Measurements from ENCODE around the gene PTPRB.

PTPRB gene

GRCh38 chr12:70468741-70469140 is 168.5 kb downstream of the PTPRB start:
- H3K27me3 Mint-ChIP-seq (ENCODE audit: low read depth, poor library complexity), result peaks cover 13% of the 10 kb centered on the region
- peaks cover 15% of the 10 kb centered on the region for H3K9me3 Mint-ChIP-seq
- H3K4me1 Mint-ChIP-seq, result no peaks in the 10 kb centered on the region
- TF ChIP-seq CTCF (IDR thresholded peaks at IDR 0.05), result no peak
- DNase-seq, result no peak
- no peaks in the 10 kb centered on the region for H3K36me3 Mint-ChIP-seq (ENCODE audit: low read depth)
- no peak overlapping the region for H3K4me3 Mint-ChIP-seq
- no peak overlapping the region for H3K27ac Mint-ChIP-seq

GRCh38 chr12:70467918-70468733 is 169.1 kb downstream of the PTPRB start:
- Mint-ChIP-seq H3K4me1 (no peaks in the 10 kb centered on the region), H3K4me3 (no peak overlapping the region), H3K27ac (no peak overlapping the region), H3K9me3 (peaks cover 21% of the 10 kb centered on the region), H3K27me3 (ENCODE audit: low read depth, poor library complexity) (peaks cover 13% of the 10 kb centered on the region), H3K36me3 (ENCODE audit: low read depth) (no peaks in the 10 kb centered on the region)
- TF ChIP-seq CTCF (IDR thresholded peaks at IDR 0.05), result no peak
- no peak for DNase-seq

GRCh38 chr12:70467476-70467875 is 169.8 kb downstream of the PTPRB start:
- no peak overlapping the region for H3K4me3 Mint-ChIP-seq
- H3K36me3 Mint-ChIP-seq (ENCODE audit: low read depth), result no peaks in the 10 kb centered on the region
- peaks cover 22% of the 10 kb centered on the region for H3K9me3 Mint-ChIP-seq
- no peak for TF ChIP-seq CTCF (IDR thresholded peaks at IDR 0.05)
- no peaks in the 10 kb centered on the region for H3K4me1 Mint-ChIP-seq
- no peak for DNase-seq
- H3K27me3 Mint-ChIP-seq (ENCODE audit: low read depth, poor library complexity), result peaks cover 13% of the 10 kb centered on the region
- no peak overlapping the region for H3K27ac Mint-ChIP-seq

- TF ChIP-seq CTCF (IDR thresholded peaks at IDR 0.05), result no peak
- H3K27ac Mint-ChIP-seq, result no peak overlapping the region
- H3K9me3 Mint-ChIP-seq, result peaks cover 22% of the 10 kb centered on the region
- peaks cover 9% of the 10 kb centered on the region for H3K27me3 Mint-ChIP-seq (ENCODE audit: low read depth, poor library complexity)
- DNase-seq, result no peak
- no peaks in the 10 kb centered on the region for H3K36me3 Mint-ChIP-seq (ENCODE audit: low read depth)
- no peak overlapping the region for H3K4me3 Mint-ChIP-seq
- H3K4me1 Mint-ChIP-seq, result no peaks in the 10 kb centered on the region
Observed at GRCh38 chr12:70466753-70467152, 170.5 kb downstream of the PTPRB start.

Measured in nephron progenitor cell (in vitro differentiated cells).